HEK293T (cell line): Measurements from ENCODE around the gene SLAMF7.
"Not testable (repeated sequence)": the region's sequence is repeated elsewhere in the genome, so short reads cannot be mapped to it uniquely, and the experiment has no call there.

Source experiments
- CTCF ChIA-PET: fragments of 350-600 bp; formaldehyde crosslinking; extraction: SDS; loops from one replicate; lab custom pipeline; 2021; ENCODE audit warnings: antibody characterized with exemption, inconsistent platforms; lab: Yijun Ruan, JAX
- POLR2A ChIA-PET: fragments of 350-600 bp; formaldehyde crosslinking; extraction: SDS; loops from one replicate; lab custom pipeline; 2020; ENCODE audit warnings: antibody characterized with exemption, inconsistent platforms; lab: Yijun Ruan, JAX
- DNase-seq: peaks from one replicate; pipeline ENCODE4 v3.0.0; 2012; ENCODE audit warnings: mixed read lengths; ENCODE audit errors: extremely low spot score
- ARNT ChIP-seq: fragments of 450-650 bp; IDR thresholded peaks from 2 replicates; pipeline ENCODE4 v1.6.1; 2017; ENCODE audit warnings: mild to moderate bottlenecking
- BHLHE40 ChIP-seq: fragments of 450-650 bp; IDR thresholded peaks from 2 replicates; pipeline ENCODE4 v1.6.1; 2016; ENCODE audit warnings: mild to moderate bottlenecking, moderate library complexity, borderline replicate concordance
- CTBP1 ChIP-seq: fragments of 450-650 bp; IDR thresholded peaks from 2 replicates; pipeline ENCODE4 v1.6.1; 2016; ENCODE audit warnings: borderline replicate concordance
- ELF4 ChIP-seq: fragments of 450-650 bp; IDR thresholded peaks from 2 replicates; pipeline ENCODE4 v1.6.1; 2017; ENCODE audit warnings: antibody characterized with exemption
- FOXA1 ChIP-seq: fragments of 450-650 bp; IDR thresholded peaks from 2 replicates; pipeline ENCODE4 v1.6.1; 2016; ENCODE audit warnings: mild to moderate bottlenecking
- FOXK2 ChIP-seq: fragments of 450-650 bp; IDR thresholded peaks from 2 replicates; pipeline ENCODE4 v1.6.1; 2016; ENCODE audit warnings: mild to moderate bottlenecking
- FOXM1 ChIP-seq: fragments of 450-650 bp; IDR thresholded peaks from 2 replicates; pipeline ENCODE4 v1.6.1; 2017; ENCODE audit warnings: mild to moderate bottlenecking, borderline replicate concordance
- HDGF ChIP-seq: fragments of 450-650 bp; IDR thresholded peaks from 2 replicates; pipeline ENCODE4 v1.6.1; 2017; ENCODE audit warnings: antibody characterized with exemption, borderline replicate concordance
- L3MBTL2 ChIP-seq: fragments of 450-650 bp; conservative IDR thresholded peaks from 2 replicates; pipeline ENCODE4 v1.6.1; 2016; ENCODE audit warnings: mild to moderate bottlenecking
- LEF1 ChIP-seq: fragments of 450-650 bp; IDR thresholded peaks from 2 replicates; pipeline ENCODE4 v1.6.1; 2017; ENCODE audit warnings: mild to moderate bottlenecking, borderline replicate concordance
- NFRKB ChIP-seq: fragments of 450-650 bp; IDR thresholded peaks from 2 replicates; pipeline ENCODE4 v1.6.1; 2016; ENCODE audit warnings: mild to moderate bottlenecking, moderate library complexity
- SP1 ChIP-seq: fragments of 450-650 bp; IDR thresholded peaks from 2 replicates; pipeline ENCODE4 v1.6.1; 2017
- SUZ12 ChIP-seq: fragments of 450-650 bp; IDR thresholded peaks from 2 replicates; pipeline ENCODE4 v1.6.1; 2016; ENCODE audit warnings: mild to moderate bottlenecking
- TARDBP ChIP-seq: fragments of 450-650 bp; IDR thresholded peaks from 2 replicates; pipeline ENCODE4 v1.6.1; 2016
- ZNF384 ChIP-seq: fragments of 450-650 bp; IDR thresholded peaks from 2 replicates; pipeline ENCODE4 v1.6.1; 2016
- TF ChIP-seq, protein P1 (sequence below): fragments of 450-650 bp; IDR thresholded peaks from 2 replicates; pipeline ENCODE4 v1.6.1; 2016

The SLAMF7 gene, protein sequence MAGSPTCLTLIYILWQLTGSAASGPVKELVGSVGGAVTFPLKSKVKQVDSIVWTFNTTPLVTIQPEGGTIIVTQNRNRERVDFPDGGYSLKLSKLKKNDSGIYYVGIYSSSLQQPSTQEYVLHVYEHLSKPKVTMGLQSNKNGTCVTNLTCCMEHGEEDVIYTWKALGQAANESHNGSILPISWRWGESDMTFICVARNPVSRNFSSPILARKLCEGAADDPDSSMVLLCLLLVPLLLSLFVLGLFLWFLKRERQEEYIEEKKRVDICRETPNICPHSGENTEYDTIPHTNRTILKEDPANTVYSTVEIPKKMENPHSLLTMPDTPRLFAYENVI

DNA sequence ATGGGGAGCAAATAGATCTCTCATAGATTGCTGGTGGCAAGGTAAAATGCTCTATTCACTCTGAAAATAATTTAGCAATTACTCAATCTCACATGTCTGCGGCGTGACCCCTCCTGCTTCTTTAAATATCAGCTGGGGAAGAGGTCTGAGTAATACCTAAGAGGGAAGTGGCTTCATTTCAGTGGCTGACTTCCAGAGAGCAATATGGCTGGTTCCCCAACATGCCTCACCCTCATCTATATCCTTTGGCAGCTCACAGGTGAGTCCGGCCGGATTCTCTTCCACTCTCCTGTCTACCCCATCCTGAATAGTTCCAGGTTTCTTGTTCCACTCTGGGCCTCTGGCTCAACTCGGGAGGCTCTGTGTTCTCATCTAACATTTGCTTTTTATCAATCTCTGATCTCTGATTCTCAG is at the start of gene SLAMF7:
TSS of gene SLAMF7 (plus strand) at position 150 of the 414 bp plus-strand sequence. CDS start at position 205, 55 bp downstream.
- CTCF ChIA-PET, result no interaction called here

DNA sequence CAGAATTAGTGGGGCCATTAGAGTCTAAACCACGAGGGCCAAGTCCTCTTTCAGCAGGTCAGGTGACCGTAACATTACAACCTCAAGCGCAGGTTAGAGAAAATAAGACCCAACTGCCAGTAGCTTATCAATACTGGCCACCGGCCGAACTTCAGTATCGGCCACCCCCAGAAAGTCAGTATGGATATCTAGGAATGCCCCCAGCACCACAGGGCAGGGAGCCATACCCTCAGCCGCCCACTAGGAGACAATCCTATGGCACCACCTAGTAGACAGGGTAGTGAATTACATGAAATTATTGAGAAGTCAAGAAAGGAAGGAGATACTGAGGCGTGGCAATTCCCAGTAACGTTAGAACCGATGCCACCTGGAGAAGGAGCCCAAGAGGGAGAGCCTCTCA is 46.7 kb upstream of the SLAMF7 start:
- DNase-seq, POLR2A ChIA-PET, CTCF ChIA-PET: not testable (repeated sequence)

More for the DNA sequence above, at the start of gene SLAMF7:
- TF ChIP-seq BHLHE40, result no peak
- no peak for TF ChIP-seq ZNF384
- TF ChIP-seq SUZ12, result no peak
- TF ChIP-seq, protein P1, sequence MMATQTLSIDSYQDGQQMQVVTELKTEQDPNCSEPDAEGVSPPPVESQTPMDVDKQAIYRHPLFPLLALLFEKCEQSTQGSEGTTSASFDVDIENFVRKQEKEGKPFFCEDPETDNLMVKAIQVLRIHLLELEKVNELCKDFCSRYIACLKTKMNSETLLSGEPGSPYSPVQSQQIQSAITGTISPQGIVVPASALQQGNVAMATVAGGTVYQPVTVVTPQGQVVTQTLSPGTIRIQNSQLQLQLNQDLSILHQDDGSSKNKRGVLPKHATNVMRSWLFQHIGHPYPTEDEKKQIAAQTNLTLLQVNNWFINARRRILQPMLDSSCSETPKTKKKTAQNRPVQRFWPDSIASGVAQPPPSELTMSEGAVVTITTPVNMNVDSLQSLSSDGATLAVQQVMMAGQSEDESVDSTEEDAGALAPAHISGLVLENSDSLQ, result no peak
- TF ChIP-seq ELF4, result no peak
- TF ChIP-seq NFRKB, result no peak
- no peak for TF ChIP-seq FOXM1
- no peak for TF ChIP-seq LEF1
- TF ChIP-seq L3MBTL2, result no peak
- TF ChIP-seq CTBP1, result no peak
- no peak for DNase-seq
- POLR2A ChIA-PET, result no interaction called here

DNA sequence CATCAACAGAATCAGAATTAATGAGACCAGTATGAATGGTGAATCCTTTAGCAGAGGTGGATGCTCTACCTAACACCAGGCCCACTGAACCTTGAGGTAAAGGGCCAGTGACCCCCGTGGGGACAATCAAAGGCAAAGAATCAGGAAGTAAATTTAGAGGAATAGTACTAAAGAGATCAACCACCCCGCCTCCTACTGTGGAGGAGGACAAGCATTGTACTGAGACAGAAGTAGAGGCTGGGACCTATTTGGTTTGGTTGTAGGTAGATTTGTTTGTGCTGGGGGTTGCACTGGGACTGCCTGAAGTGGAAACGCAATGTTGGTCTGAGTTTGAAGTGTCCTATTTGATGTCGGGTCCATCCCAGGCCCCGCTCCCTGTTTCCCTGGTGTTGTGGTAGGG is 36.9 kb upstream of the SLAMF7 start:
- CTCF ChIA-PET, result no interaction called here
- DNase-seq, result no peak
- POLR2A ChIA-PET, result no interaction called here
- TF ChIP-seq SUZ12 (no peak), ZNF384 (no peak)

DNA sequence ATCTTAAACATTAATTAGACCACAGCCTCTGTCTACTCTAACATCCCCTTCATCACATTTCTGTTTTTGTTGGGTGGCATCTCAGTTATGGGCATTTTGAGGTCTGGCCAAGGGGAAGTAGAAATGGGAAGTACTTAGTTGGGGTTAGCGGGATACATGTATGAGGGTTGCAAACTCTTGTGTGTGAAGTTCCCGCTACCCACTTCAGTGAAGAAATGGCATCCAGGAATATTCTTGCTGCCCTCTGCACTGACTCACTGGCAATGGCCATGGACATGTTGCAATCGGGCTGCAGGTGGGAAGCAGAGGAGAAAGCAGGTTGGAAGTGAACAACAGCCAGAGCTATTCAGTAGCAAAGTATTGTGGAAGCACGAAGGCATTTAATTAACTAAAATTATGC is 34.8 kb upstream of the SLAMF7 start:
- no peak for DNase-seq
- no peak for TF ChIP-seq TARDBP
- no peak for TF ChIP-seq ARNT
- TF ChIP-seq L3MBTL2, result no peak
- TF ChIP-seq, protein P1, result no peak
- TF ChIP-seq LEF1, result no peak
- no peak for TF ChIP-seq BHLHE40
- POLR2A ChIA-PET, result no interaction called here
- CTCF ChIA-PET, result no interaction called here

DNA sequence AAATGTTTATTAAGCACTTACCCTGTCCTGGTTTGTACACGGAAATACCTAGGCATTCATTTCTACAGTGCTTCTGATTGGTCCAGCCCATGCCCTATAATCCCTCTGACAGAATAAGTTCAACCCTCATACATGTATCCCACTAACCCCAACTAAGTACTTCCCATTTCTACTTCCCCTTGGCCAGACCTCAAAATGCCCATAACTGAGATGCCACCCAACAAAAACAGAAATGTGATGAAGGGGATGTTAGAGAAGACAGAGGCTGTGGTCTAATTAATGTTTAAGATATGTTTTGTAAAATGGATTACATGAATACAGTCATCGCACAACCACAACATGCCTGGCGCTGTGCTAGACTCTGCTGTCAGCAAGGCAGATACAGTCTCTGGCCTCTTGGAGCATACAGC is 33.8 kb upstream of the SLAMF7 start:
- POLR2A ChIA-PET, DNase-seq, CTCF ChIA-PET: not testable (repeated sequence)

DNA sequence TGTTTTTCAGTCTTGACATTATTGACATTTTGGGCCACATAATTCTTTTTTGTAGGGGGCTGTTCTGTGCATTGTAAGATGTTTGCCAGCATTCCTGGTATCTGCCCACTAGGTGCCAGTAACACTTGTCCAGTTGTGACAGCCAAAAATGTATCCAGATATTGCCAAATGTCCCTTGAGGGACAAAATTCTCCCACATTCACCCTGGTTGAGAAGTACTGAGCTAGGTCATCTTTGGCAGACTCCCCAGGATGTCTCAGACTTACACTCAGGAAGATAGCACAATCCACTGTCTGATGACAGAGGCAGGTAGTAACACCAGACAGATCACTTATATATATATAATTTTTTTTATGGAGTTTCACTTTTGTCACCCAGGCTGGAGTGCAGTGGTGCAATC is 33.3 kb upstream of the SLAMF7 start:
- TF ChIP-seq ZNF384 (no peak), L3MBTL2 (no peak), TARDBP (no peak), FOXA1 (no peak), HDGF (no peak), BHLHE40 (no peak), FOXM1 (no peak), ELF4 (no peak), LEF1 (no peak), SUZ12 (no peak), FOXK2 (no peak), ARNT (no peak), CTBP1 (no peak), SP1 (no peak), NFRKB (no peak)
- TF ChIP-seq, protein P1, result no peak
- ChIA-PET CTCF (no interaction called here), POLR2A (no interaction called here)
- no peak for DNase-seq

DNA sequence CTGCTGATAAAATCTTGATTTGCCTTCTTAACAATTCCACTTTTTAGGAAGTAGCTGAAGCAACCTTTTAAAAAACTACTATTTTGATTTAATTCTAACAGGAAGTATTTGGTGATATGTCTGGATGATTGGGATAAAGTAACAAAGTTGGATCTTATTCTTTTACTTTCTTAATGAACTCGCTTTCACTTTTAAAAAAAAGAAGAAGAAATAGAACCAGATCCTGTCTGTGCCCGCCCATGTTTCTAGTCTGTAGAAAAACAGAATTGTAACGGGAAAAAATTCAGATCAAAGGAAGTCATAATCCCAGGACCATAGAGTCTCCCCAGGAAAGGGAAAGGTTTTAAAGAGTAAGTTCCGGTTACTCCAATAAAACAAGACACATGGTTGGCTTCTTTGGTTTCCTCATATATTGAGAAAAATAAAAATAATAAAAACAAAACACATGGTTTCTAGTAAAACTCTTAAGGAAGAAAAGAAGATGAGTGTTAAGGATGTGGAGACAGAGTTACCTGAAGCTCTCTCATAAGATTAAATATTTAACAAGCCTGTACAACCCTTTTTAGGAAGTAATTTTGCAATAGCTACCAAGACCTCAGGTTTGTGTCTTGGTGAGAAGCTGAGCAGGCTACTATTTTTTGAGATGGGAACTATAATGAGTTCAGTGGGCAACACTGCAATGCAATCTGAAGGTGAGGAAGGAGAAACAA is 32.4 kb upstream of the SLAMF7 start:
- TF ChIP-seq FOXK2 (no peak), TARDBP (no peak), FOXM1 (no peak), LEF1 (no peak), ARNT (no peak), SUZ12 (no peak), CTBP1 (no peak), ZNF384 (no peak), BHLHE40 (no peak), NFRKB (no peak), HDGF (no peak), L3MBTL2 (no peak), SP1 (no peak), ELF4 (no peak), FOXA1 (no peak)
- TF ChIP-seq, protein P1, result no peak
- CTCF ChIA-PET, result no interaction called here
- no peak for DNase-seq
- POLR2A ChIA-PET, result no interaction called here
